ENCODE measurements around the gene NABP1.
"Not testable (repeated sequence)": the region's sequence is repeated elsewhere in the genome, so short reads cannot be mapped to it uniquely, and the experiment has no call there.

Gene NABP1

GRCh38 chr2:191677646-191678436 is at the start of gene NABP1:
Gene NABP1, plus strand, starts transcription at chr2:191678136. Its CDS starts 479 bp downstream, at chr2:191678615.
- DNase-seq, result peak; percentile 97

DNA sequence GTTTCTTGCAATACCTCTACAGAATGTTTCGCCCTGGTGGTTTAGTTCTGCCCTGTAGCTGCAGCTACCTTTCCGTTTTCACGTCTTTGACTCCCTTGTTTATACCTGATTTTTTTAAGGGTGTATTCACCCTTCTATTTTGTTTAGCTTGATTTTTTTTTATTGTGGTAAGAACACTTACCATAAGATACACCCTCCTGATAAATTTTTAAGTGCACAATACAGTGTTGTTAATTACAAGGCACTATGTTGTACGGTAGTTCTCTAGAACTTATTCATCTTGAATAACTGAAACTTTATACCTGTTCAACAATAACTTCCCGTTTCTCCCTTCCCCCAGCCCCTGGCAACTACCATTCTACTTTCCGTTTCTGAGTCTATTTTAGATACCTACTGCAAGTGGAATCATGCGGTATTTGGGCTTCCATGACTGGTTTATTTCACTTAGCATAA is 48.9 kb upstream of the NABP1 start:
- DNase-seq, result no peak

GRCh38 chr2:191629976-191630712 is 47.8 kb upstream of the NABP1 start:
- DNase-seq, result no peak

DNA sequence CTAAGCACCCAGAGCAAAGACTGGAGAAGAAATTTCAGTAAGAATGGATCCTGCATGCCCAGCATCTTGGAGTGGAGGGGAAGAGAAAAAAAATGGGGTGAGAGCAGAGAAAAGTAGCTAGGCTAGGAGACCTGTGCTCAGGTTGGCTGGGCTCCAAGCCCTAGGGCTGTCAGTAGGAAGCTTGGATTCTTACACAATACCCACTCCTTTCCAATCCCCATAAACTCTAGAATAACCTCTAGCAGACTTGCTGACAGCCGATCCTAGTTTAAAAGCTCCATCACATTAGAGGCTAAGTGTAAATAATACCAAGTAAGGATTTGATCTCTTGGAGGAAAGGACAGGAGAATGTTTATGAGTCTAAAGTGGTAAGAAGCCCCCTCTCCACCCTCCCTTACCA is 46.2 kb upstream of the NABP1 start:
- no peak for DNase-seq

- DNase-seq, result no peak
These were observed 45.5 kb upstream of the NABP1 start for GRCh38 chr2:191632426-191632825.

GRCh38 chr2:191634791-191635190 is 43.1 kb upstream of the NABP1 start:
- DNase-seq, result no peak

DNA sequence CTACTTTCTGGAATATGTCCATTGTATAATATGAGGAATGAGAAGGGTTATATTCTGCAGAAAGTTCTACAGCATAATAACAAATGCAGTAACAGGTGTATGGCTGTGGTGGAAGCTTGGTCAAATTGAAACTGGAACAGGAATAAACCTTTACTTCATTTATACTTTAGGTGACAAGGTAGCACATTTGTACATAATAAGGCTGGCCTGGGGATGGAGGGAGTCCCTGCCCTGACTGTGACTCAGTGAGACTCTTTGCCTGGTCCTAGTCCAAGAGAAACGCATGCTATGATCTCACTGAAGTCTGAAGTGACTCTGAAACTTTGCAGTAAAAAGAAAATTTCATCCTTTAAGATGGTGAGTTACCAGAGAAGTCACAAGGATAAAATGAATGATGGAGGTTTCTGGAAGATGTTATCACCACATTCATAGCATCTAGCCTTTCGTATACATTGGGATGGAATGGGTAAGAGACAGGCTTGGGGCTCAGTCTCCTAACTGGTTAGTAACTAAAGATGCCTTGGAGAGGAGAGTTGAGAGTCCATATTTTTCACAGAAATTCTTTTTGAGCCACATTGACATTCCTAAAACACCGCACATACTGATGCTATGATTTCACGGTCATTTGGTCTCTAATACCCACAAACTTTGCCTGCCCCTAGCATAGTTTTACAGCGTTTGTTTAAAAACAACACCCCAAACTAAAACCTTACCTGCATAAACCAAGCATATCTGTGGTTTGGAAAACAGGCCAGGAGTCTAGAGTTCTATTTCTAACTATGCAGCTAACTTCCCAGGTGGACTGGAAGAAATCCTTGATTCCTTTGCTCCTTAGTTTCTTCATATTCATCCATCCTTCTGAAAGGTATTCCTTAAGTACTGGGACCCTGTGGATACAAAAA is 42.4 kb upstream of the NABP1 start:
- no peak for DNase-seq

- no peak for DNase-seq
These were observed 41.7 kb upstream of the NABP1 start for GRCh38 chr2:191636235-191636543.

DNA sequence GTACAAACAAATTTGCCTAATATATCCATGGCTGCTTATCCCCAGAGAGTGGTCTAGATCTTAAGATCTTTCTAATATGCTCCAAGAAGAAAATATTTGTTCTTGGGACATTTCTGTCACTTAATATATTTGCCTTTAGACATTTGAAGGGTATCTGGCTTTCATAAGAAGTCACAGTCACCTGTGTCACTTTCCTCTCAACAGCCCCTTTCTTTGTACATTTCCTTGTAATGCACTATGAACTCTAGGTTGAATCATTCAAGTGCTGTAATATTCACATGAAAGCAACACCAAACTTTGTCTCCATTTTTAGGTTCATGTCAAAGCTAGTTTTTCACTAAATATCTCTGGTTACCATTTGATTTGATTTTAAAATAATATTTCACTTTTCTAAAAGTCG is 41.4 kb upstream of the NABP1 start:
- DNase-seq, result no peak

DNA sequence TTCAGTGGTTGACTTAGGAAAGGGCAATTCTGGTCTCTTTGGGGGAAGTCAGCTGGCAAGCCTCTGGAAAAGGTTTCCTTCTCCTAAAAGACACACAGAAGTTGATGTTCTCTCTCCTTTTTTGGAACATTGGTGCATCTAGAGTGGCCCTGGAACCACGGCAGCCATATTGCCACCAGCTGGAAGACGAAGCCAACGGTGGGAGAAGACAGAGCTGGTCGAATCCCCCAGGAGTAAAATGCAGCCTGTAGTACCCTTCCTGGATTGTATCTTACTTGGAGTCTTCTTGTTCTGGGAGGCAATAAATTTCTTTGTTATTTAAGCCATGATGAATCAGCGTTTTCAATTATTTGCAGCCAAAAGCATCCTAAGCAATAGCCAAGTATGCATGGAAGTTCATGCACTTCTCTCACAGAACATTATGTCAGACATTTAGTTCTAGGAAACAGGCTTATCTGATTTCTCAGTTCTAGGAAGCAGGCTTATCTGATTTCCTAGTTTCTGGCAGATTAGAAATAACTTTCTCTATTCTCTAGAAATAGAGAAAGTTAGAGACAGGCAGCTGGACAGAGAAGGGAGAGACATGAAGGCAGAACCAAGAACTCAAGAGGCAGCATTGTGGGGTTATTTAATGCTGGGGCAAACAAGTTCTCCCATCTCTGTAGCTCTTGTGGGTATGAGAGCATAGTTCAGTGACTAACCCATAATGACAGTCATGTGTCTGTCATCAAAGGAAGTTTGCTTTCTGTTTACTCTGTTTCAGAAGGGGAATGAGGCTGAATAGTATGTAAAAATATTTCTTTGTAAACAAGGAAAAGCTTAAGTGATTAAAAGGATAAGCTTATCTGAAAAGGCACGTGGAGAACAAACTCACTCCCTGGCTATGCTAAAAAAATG is 40.5 kb upstream of the NABP1 start:
- no peak for DNase-seq

GRCh38 chr2:191638079-191638801 is 39.7 kb upstream of the NABP1 start:
- no peak for DNase-seq

- no peak for DNase-seq
These were observed 39.1 kb upstream of the NABP1 start for GRCh38 chr2:191638802-191639172.

DNA sequence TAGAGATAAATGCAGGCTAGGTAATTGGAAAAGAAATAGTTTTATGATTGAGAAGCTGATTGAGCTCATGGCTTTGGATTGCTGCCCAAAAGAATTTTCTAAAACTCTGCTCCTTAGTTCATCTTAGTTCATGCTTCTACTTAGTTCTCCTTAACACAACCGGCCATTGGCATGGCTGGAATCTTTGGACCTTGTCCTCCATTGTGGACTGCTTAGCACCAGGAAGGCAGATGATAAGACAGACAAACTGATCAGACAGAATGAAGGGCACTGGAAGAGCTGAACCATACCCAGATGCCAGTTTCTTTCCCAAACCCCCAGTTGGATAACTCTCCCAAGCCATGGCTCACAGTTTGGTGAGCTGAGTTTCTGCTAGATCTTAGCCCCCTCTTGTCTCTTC is 36.3 kb upstream of the NABP1 start:
- no peak for DNase-seq

GRCh38 chr2:191642541-191642940 is 35.4 kb upstream of the NABP1 start:
- no peak for DNase-seq

- DNase-seq, result no peak
These were observed 34.5 kb upstream of the NABP1 start for GRCh38 chr2:191643429-191643828.

DNA sequence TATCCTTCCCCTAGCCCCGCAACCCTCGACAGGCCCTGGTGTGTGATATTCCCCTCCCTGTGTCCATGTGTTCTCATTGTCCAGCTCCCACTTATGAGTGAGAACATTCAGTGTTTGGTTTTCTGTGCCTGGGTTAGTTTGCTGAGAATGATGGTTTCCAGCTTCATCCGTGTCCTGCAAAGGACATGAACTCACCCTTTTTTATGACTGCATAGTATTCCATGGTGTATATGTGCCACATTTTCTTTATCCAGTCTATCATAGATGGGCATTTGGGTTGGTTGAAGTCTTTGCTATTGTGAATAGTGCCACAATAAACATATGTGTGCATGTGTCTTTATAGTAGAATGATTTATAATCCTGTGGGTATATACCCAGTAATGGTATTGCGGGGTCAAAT is 33.3 kb upstream of the NABP1 start:
- not testable (repeated sequence) for DNase-seq

DNA sequence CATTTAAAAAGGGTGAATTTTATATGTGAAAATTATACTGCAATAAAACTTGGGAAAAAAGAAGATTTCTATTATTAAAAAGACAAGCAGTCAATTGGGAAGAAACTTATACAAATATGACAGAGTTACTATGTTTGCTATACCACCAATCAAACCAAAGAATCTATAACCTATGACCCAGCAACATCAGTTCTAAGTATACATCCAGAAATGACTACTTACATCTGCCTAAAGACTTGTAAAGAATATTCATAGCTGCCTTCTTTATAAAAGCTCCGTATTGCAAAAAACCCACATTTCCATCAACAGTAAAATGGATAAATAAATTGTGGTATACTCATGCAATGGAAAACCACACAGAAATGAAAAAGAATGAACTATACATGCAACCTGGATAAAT is 32.9 kb upstream of the NABP1 start:
- no peak for DNase-seq

DNA sequence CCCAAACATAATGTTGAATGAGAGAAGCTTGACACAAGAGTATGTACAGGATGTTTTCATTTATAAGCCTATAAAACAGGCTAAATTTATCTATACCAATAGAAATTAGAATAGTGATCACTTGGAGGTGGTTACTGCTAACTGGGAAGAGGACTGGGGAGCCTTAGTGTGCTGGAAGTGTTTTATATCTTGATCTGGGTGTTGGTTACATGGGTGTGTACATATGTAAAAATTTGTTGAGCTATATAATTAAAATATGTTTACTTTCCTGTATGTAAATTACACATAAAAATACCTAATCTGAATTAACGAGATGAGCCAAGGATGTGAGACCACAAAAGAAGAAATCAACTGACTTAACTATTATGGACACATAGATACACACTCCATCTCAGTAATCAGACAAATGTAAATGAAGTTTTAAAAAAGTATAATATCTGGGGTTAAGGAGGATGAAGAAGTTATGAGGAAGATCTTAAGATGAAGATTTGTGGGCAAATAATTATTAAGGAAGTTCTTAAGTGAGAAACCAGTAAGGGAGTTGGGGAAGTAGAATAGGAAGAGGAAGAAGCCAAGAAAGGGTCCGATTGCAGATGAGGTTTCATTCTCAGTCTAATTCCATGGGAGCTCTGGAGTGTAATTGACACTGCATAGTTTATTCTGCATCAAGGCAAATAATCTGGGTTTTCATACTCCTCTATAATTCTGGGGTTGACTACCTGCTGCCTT is 32.3 kb upstream of the NABP1 start:
- no peak for DNase-seq

- no peak for DNase-seq
These were observed 31.6 kb upstream of the NABP1 start for GRCh38 chr2:191646163-191646902.

GRCh38 chr2:191649519-191649918 is 28.4 kb upstream of the NABP1 start:
- no peak for DNase-seq

Measured in NCI-H1694 treated with DMSO at 0.1 percent for 48 hours (cell line).